ENCODE data around the gene SPATA3. TPM values are rescaled to one million over a fixed set of nuclear protein-coding genes. Genes with fewer than 3 reads are reported as not detected.
A peak's percentile ranks its signal among the peaks of the same experiment; 100 is the strongest.

Gene SPATA3
- total and polyA plus RNA-seq, 2 of the 13 experiments (the other 11 are each of a cell fraction or from before 2014, with no cell fraction given), result not detected

DNA sequence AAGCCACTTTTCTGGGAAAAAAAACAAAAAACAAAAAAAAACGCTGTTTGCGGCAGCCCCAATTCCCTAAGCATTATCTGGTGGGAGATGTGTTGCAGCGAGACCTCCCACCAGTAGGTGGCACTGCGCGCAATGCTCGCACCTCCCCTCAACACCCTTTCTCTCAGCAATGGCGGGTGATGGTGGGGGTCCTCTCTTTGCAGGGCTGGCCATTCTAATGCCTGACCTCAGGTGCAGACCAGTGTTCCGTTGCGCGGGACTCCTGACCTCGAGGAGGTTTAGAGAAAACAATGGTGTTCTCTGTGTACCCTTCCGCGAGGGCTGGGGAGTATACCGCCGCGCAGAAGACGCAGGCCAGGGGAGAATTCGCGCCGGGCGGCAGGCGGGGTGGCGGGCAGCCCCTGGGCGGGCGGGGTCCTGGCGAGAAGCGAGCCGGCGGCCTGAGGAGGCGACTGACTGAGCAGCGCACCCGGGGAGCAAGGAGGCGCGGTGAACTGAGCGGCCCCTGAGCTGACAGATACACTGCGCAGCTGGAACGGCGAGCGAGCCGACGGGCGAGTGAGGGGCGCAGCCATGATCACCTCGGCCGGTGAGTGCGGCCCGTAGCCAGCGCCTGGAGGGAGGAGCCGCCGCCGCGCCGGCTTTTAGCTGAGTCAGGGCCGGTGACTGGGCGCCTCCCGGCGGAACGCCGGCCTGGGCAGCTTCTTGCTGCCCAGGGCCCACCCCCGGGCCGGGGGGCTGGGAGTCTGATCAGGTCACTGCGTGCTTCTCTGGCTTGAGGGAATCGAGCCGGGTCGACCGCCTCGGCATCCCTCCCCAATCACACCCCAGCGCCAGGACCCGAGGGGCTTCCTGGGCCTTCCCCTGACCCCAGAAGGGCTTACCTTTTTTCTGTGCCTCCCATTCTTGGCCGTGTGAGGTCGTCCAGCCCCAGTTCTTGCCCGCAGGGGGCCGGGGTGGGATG lies 60.8 kb downstream of the SPATA3 start, which contains the start of gene PSMD1 (continued):
- TF ChIP-seq, protein P1, sequence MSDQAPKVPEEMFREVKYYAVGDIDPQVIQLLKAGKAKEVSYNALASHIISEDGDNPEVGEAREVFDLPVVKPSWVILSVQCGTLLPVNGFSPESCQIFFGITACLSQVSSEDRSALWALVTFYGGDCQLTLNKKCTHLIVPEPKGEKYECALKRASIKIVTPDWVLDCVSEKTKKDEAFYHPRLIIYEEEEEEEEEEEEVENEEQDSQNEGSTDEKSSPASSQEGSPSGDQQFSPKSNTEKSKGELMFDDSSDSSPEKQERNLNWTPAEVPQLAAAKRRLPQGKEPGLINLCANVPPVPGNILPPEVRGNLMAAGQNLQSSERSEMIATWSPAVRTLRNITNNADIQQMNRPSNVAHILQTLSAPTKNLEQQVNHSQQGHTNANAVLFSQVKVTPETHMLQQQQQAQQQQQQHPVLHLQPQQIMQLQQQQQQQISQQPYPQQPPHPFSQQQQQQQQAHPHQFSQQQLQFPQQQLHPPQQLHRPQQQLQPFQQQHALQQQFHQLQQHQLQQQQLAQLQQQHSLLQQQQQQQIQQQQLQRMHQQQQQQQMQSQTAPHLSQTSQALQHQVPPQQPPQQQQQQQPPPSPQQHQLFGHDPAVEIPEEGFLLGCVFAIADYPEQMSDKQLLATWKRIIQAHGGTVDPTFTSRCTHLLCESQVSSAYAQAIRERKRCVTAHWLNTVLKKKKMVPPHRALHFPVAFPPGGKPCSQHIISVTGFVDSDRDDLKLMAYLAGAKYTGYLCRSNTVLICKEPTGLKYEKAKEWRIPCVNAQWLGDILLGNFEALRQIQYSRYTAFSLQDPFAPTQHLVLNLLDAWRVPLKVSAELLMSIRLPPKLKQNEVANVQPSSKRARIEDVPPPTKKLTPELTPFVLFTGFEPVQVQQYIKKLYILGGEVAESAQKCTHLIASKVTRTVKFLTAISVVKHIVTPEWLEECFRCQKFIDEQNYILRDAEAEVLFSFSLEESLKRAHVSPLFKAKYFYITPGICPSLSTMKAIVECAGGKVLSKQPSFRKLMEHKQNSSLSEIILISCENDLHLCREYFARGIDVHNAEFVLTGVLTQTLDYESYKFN (CRISPR knock-in tag; conservative IDR thresholded peaks at IDR 0.05), result peak; percentile 61; the same call in 1 of the 2 replicates
- TF ChIP-seq FUBP1 (CRISPR knock-in tag; IDR thresholded peaks at IDR 0.05; ENCODE audit: borderline replicate concordance), result no peak
- TF ChIP-seq RCOR2 (CRISPR knock-in tag; IDR thresholded peaks at IDR 0.05), result no peak
- TF ChIP-seq ZNF18 (CRISPR knock-in tag; IDR thresholded peaks at IDR 0.05; ENCODE audit: insufficient replicate concordance), result no peak
- peak; percentile 92 for TF ChIP-seq POGZ (CRISPR knock-in tag; IDR thresholded peaks at IDR 0.05)
- peak; percentile 75 for TF ChIP-seq MYPOP (CRISPR knock-in tag; IDR thresholded peaks at IDR 0.05)
- no peak for TF ChIP-seq ZNF34 (CRISPR knock-in tag; IDR thresholded peaks at IDR 0.05; ENCODE audit: borderline replicate concordance)
- peak; percentile 86 for TF ChIP-seq DNMT1 (CRISPR knock-in tag; IDR thresholded peaks at IDR 0.05)
- TF ChIP-seq NBN (conservative IDR thresholded peaks at IDR 0.05), result no peak
- TF ChIP-seq KMT2B (CRISPR knock-in tag; IDR thresholded peaks at IDR 0.05), result peak; percentile 95
- TF ChIP-seq TAF15 (IDR thresholded peaks at IDR 0.05; ENCODE audit: low read depth, low read length, poor library complexity, severe bottlenecking), result no peak
- no peak for TF ChIP-seq ZNF234 (CRISPR knock-in tag; conservative IDR thresholded peaks at IDR 0.05)
- TF ChIP-seq PHF20 (CRISPR knock-in tag; IDR thresholded peaks at IDR 0.05), result peak; percentile 90
- peak; percentile 55; the same call in 1 of the 2 replicates for TF ChIP-seq ZNF331 (CRISPR knock-in tag; IDR thresholded peaks at IDR 0.05)
- TF ChIP-seq MZF1 (CRISPR knock-in tag; IDR thresholded peaks at IDR 0.05; ENCODE audit: borderline replicate concordance), result no peak
- no peak for TF ChIP-seq ZBTB1 (CRISPR knock-in tag; IDR thresholded peaks at IDR 0.05; ENCODE audit: borderline replicate concordance)
- TF ChIP-seq SKIL (CRISPR knock-in tag; IDR thresholded peaks at IDR 0.05; ENCODE audit: borderline replicate concordance), result no peak
- peak; percentile 63; the same call in 1 of the 2 replicates for TF ChIP-seq AHR (CRISPR knock-in tag; IDR thresholded peaks at IDR 0.05)
